HG02884 (cell line): ENCODE results near the gene ADAMTS9.
"Not testable (repeated sequence)": the region's sequence is repeated elsewhere in the genome, so short reads cannot be mapped to it uniquely, and the experiment has no call there.

Experiments used
- ATAC-seq: cut with Tn5 transposase; IDR thresholded peaks from one replicate; pipeline ENCODE4 v1.9.1; 2021; ENCODE audit warnings: mild to moderate bottlenecking, moderate library complexity; ENCODE audit not compliant: unreplicated experiment

Gene ADAMTS9

GRCh38 chr3:64548200-64548889 lies 139.5 kb downstream of the ADAMTS9 start:
- no peak for ATAC-seq

GRCh38 chr3:64546856-64547255 lies 140.9 kb downstream of the ADAMTS9 start:
- no peak for ATAC-seq

- ATAC-seq = not testable (repeated sequence)
Measured at GRCh38 chr3:64545239-64545638, 142.6 kb downstream of the ADAMTS9 start.

GRCh38 chr3:64541803-64542202 lies 146.0 kb downstream of the ADAMTS9 start:
- ATAC-seq = no peak

- ATAC-seq = no peak
Measured at GRCh38 chr3:64539451-64540196, 148.2 kb downstream of the ADAMTS9 start.

- ATAC-seq = no peak
Measured at GRCh38 chr3:64536166-64536565, 151.6 kb downstream of the ADAMTS9 start.

GRCh38 chr3:64533617-64534317 lies 154.0 kb downstream of the ADAMTS9 start:
- peak; percentile 98 for ATAC-seq

- ATAC-seq = no peak
Measured at GRCh38 chr3:64530434-64531049, 157.3 kb downstream of the ADAMTS9 start.

- ATAC-seq = no peak
Measured at GRCh38 chr3:64523324-64523723, 164.5 kb downstream of the ADAMTS9 start.

GRCh38 chr3:64520334-64520733 lies 167.5 kb downstream of the ADAMTS9 start:
- no peak for ATAC-seq

- ATAC-seq = no peak
Measured at GRCh38 chr3:64518950-64519349, 168.8 kb downstream of the ADAMTS9 start.

GRCh38 chr3:64518496-64518895 lies 169.3 kb downstream of the ADAMTS9 start:
- ATAC-seq = no peak

- ATAC-seq = no peak
Measured at GRCh38 chr3:64514889-64515288, 172.9 kb downstream of the ADAMTS9 start.

- ATAC-seq = no peak
Measured at GRCh38 chr3:64509206-64509605, 178.6 kb downstream of the ADAMTS9 start.

- no peak for ATAC-seq
Measured at GRCh38 chr3:64508140-64508539, 179.7 kb downstream of the ADAMTS9 start.

- no peak for ATAC-seq
Measured at GRCh38 chr3:64506255-64506654, 181.5 kb downstream of the ADAMTS9 start.

GRCh38 chr3:64505419-64505818 lies 182.4 kb downstream of the ADAMTS9 start:
- no peak for ATAC-seq

- ATAC-seq = no peak
Measured at GRCh38 chr3:64502284-64502683, 185.5 kb downstream of the ADAMTS9 start.

GRCh38 chr3:64501298-64501906 lies 186.4 kb downstream of the ADAMTS9 start:
- no peak for ATAC-seq

- ATAC-seq = no peak
Measured at GRCh38 chr3:64496786-64497490, 190.9 kb downstream of the ADAMTS9 start.
